ENCODE data around the gene GRM8.

The GRM8 gene

GRCh38 chr7:126495001-126495400 is 757.7 kb downstream of the GRM8 start:
- no peak overlapping the region for H3K4me3 ChIP-seq (ENCODE audit: low read depth, low read length)
- ChIA-PET POLR2A (no interaction called here), CTCF (no interaction called here)
- H3K9me3 ChIP-seq (ENCODE audit: control insufficient read depth, insufficient read depth, low read depth, low read length) = no peaks in the 10 kb centered on the region
- H3K4me1 ChIP-seq (ENCODE audit: control insufficient read depth, insufficient read depth, low read length) = no peaks in the 10 kb centered on the region
- no peak for TF ChIP-seq ZNF26 (tag by site-specific recombination; IDR thresholded peaks at IDR 0.05)
- TF ChIP-seq ZNF169 (tag by site-specific recombination; IDR thresholded peaks at IDR 0.05) = no peak
- no peak for TF ChIP-seq ZBTB10 (tag by site-specific recombination; IDR thresholded peaks at IDR 0.05)
- no peak for TF ChIP-seq ZBTB44 (tag by site-specific recombination; IDR thresholded peaks at IDR 0.05)
- TF ChIP-seq ZNF792 (tag by site-specific recombination; IDR thresholded peaks at IDR 0.05) = no peak
- no peak for TF ChIP-seq KLF7 (tag by site-specific recombination; IDR thresholded peaks at IDR 0.05; ENCODE audit: borderline replicate concordance)
- TF ChIP-seq ZNF776 (tag by site-specific recombination; IDR thresholded peaks at IDR 0.05; ENCODE audit: borderline replicate concordance) = no peak
- no peak for TF ChIP-seq ZNF311 (tag by site-specific recombination; IDR thresholded peaks at IDR 0.05; ENCODE audit: borderline replicate concordance)
- TF ChIP-seq ZNF639 (tag by site-specific recombination; IDR thresholded peaks at IDR 0.05) = no peak
- TF ChIP-seq ZNF473 (tag by site-specific recombination; IDR thresholded peaks at IDR 0.05) = no peak
- no peak for TF ChIP-seq ZNF10 (tag by site-specific recombination; IDR thresholded peaks at IDR 0.05)
- H3K36me3 ChIP-seq (ENCODE audit: control insufficient read depth in 2 of 2, insufficient read depth in 1 of 2, low read length in 2 of 2) = no peaks in the 10 kb centered on the region
- H3K27ac ChIP-seq (ENCODE audit: extremely low read depth, low read depth, low read length) = no peak overlapping the region

GRCh38 chr7:126493801-126494200 is 758.9 kb downstream of the GRM8 start:
- Histone ChIP-seq H3K36me3 (ENCODE audit: control insufficient read depth in 2 of 2, insufficient read depth in 1 of 2, low read length in 2 of 2) (no peaks in the 10 kb centered on the region), H3K27ac (ENCODE audit: extremely low read depth, low read depth, low read length) (no peak overlapping the region), H3K4me1 (ENCODE audit: control insufficient read depth, insufficient read depth, low read length) (no peaks in the 10 kb centered on the region), H3K4me3 (ENCODE audit: low read depth, low read length) (no peak overlapping the region), H3K9me3 (ENCODE audit: control insufficient read depth, insufficient read depth, low read depth, low read length) (no peaks in the 10 kb centered on the region)
- POLR2A ChIA-PET = no interaction called here
- CTCF ChIA-PET = no interaction called here
- TF ChIP-seq ZFHX2 (tag by site-specific recombination; conservative IDR thresholded peaks at IDR 0.05) = no peak
- no peak for TF ChIP-seq REST (tag by site-specific recombination; IDR thresholded peaks at IDR 0.05)
- no peak for TF ChIP-seq ZBTB7A (tag by site-specific recombination; IDR thresholded peaks at IDR 0.05; ENCODE audit: low read depth)
- no peak for TF ChIP-seq ZBTB49 (tag by site-specific recombination; IDR thresholded peaks at IDR 0.05; ENCODE audit: low read depth)
- TF ChIP-seq ZNF292 (tag by site-specific recombination; IDR thresholded peaks at IDR 0.05; ENCODE audit: borderline replicate concordance, low read depth) = no peak
- no peak for TF ChIP-seq ZNF777 (tag by site-specific recombination; IDR thresholded peaks at IDR 0.05; ENCODE audit: borderline replicate concordance)
- no peak for TF ChIP-seq ATF2 (tag by site-specific recombination; IDR thresholded peaks at IDR 0.05; ENCODE audit: low read depth)
- TF ChIP-seq YY2 (tag by site-specific recombination; IDR thresholded peaks at IDR 0.05) = no peak
- no peak for TF ChIP-seq GLIS2 (tag by site-specific recombination; IDR thresholded peaks at IDR 0.05)
- no peak for TF ChIP-seq ZNF664 (tag by site-specific recombination; IDR thresholded peaks at IDR 0.05)
